ENCODE results near the gene SPTBN4. TPM values are rescaled to one million over a fixed set of nuclear protein-coding genes. Genes with fewer than 3 reads are reported as not detected.

Gene SPTBN4
- total RNA-seq, 2 donors from 2014 or later = 1.8 to 6.3 TPM

- DNase-seq (no peak), ATAC-seq (no peak)
- Histone ChIP-seq H3K27ac (no peak overlapping the region), H3K4me3 (no peak overlapping the region), H3K9me3 (no peaks in the 10 kb centered on the region), H3K36me3 (replicated peaks in 1 of 2; ENCODE audit: insufficient read depth in 1 of 2, low read depth in 2 of 2) (no peaks in the 10 kb centered on the region), H3K27me3 (peaks cover 0 to 27% of the 10 kb centered on the region in 2 donors), H3K4me1 (peaks cover 70% of the 10 kb centered on the region)
- intact Hi-C loops (cut with DNase I) = loop anchor here (5.0 kb wide), 1 partner anchor 68 kb away; no protein-coding TSS in a partner anchor
- 4 to 6% methylated on average over 9 to 40 of the region's 43 CpGs for WGBS, 2 donors
- TF ChIP-seq CTCF (IDR thresholded peaks at IDR 0.05) (no peak), POLR2A (IDR thresholded peaks at IDR 0.05) (no peak)
These were observed 133.2 kb downstream of the SPTBN4 start for GRCh38 chr19:40599902-40600569.

GRCh38 chr19:40600570-40601133 lies 133.9 kb downstream of the SPTBN4 start:
- Histone ChIP-seq H3K9me3 (no peaks in the 10 kb centered on the region), H3K4me3 (no peak overlapping the region), H3K27me3 (peaks cover 0 to 27% of the 10 kb centered on the region in 2 donors), H3K4me1 (peaks cover 76% of the 10 kb centered on the region), H3K36me3 (replicated peaks in 1 of 2; ENCODE audit: insufficient read depth in 1 of 2, low read depth in 2 of 2) (no peaks in the 10 kb centered on the region), H3K27ac (no peak overlapping the region)
- TF ChIP-seq CTCF (IDR thresholded peaks at IDR 0.05) = no peak
- no peak for TF ChIP-seq POLR2A (IDR thresholded peaks at IDR 0.05)
- ATAC-seq = no peak
- intact Hi-C loops (cut with DNase I) = no loop called here
- no peak for DNase-seq
- WGBS, 2 donors = 4 to 5% methylated on average over 13 of the region's 13 CpGs

GRCh38 chr19:40601134-40601974 lies 134.6 kb downstream of the SPTBN4 start, which contains the start of gene LTBP4:
Gene LTBP4 (plus strand): TSS chr19:40601369. CDS start chr19:40601388, 19 bp downstream.
- Histone ChIP-seq H3K27me3 (peaks cover 0 to 27% of the 10 kb centered on the region in 2 donors), H3K4me1 (peaks cover 83% of the 10 kb centered on the region), H3K4me3 (no peak within 1 kb of the TSS), H3K27ac (no peak within 1 kb of the TSS), H3K9me3 (no peaks in the 10 kb centered on the region), H3K36me3 (replicated peaks in 1 of 2; ENCODE audit: insufficient read depth in 1 of 2, low read depth in 2 of 2) (no peaks in the 10 kb centered on the region)
- ATAC-seq (no peak), DNase-seq (peak in 3 of 4 donors; percentile 28 to 58 (median 51))
- 1 to 7% methylated on average over 11 to 64 of the region's 82 CpGs for WGBS, 2 donors
- no peak for TF ChIP-seq POLR2A (IDR thresholded peaks at IDR 0.05)
- no peak for TF ChIP-seq CTCF (IDR thresholded peaks at IDR 0.05)
- intact Hi-C loops (cut with DNase I) = no loop called here

GRCh38 chr19:40603071-40603388 lies 136.2 kb downstream of the SPTBN4 start:
- intact Hi-C loops (cut with DNase I) = no loop called here
- peak overlapping the region in 3 of 4 donors; percentile 64 to 85 (median 77) for H3K27ac ChIP-seq
- H3K4me1 ChIP-seq = peaks cover 74% of the 10 kb centered on the region
- ATAC-seq = no peak
- H3K27me3 ChIP-seq = peaks cover 0 to 19% of the 10 kb centered on the region in 2 donors
- H3K36me3 ChIP-seq (replicated peaks in 1 of 2; ENCODE audit: insufficient read depth in 1 of 2, low read depth in 2 of 2) = no peaks in the 10 kb centered on the region
- TF ChIP-seq POLR2A (IDR thresholded peaks at IDR 0.05) (no peak), CTCF (IDR thresholded peaks at IDR 0.05) (no peak)
- no peaks in the 10 kb centered on the region for H3K9me3 ChIP-seq
- no peak overlapping the region for H3K4me3 ChIP-seq
- DNase-seq = no peak
- WGBS, 2 donors = 37 to 62% methylated on average over 2 of the region's 2 CpGs

Data from body of pancreas (tissue), 4 donors.